ENCODE measurements around the gene VTA1.

GRCh38 chr6:142260748-142261147 lies 113.7 kb downstream of the VTA1 start:
- no peak for TF ChIP-seq EZH2 (IDR thresholded peaks at IDR 0.05; ENCODE audit: low read length)
- no peak for TF ChIP-seq CTCF (optimal IDR thresholded peaks at IDR 0.05 in 1 of 3, IDR thresholded peaks at IDR 0.05 in 1 of 3, conservative IDR thresholded peaks at IDR 0.05 in 1 of 3; ENCODE audit: extremely low read depth in 1 of 3, insufficient read depth in 2 of 3, low read length in 3 of 3)
